NCI-H460 (cell line): ENCODE data around the gene LNX2. TPM values are rescaled to one million over a fixed set of nuclear protein-coding genes. Genes with fewer than 3 reads are reported as not detected.

Experiments
- DNase-seq: peaks from one replicate; pipeline ENCODE4 v3.0.0-alpha.2; 2016; ENCODE audit warnings: low read depth; ENCODE audit errors: extremely low read depth
- total RNA-seq: library from RNA; depleted of rRNA; stranded (reverse); fragments of >200 nt; shearing (Covaris generic); gene quantifications from 2 replicates; pipeline ENCODE4 v1.2.3, GENCODE V29; 2014

Gene LNX2
- total RNA-seq, 1 experiment from 2014 or later, result 6.2 TPM

GRCh38 chr13:27617881-27618321 lies 2.4 kb downstream of the LNX2 start:
- DNase-seq, result no peak

- DNase-seq, result no peak
Observed at GRCh38 chr13:27613628-27614027, 6.7 kb downstream of the LNX2 start.

GRCh38 chr13:27607125-27607524 lies 13.2 kb downstream of the LNX2 start:
- peak; percentile 41 for DNase-seq

GRCh38 chr13:27605610-27606200 lies 14.6 kb downstream of the LNX2 start:
- DNase-seq, result no peak

GRCh38 chr13:27605099-27605498 lies 15.2 kb downstream of the LNX2 start:
- DNase-seq, result no peak

GRCh38 chr13:27601803-27602202 lies 18.5 kb downstream of the LNX2 start:
- DNase-seq, result no peak

GRCh38 chr13:27601208-27601607 lies 19.1 kb downstream of the LNX2 start:
- DNase-seq, result no peak

GRCh38 chr13:27600711-27601110 lies 19.6 kb downstream of the LNX2 start:
- DNase-seq, result no peak

GRCh38 chr13:27599845-27600553 lies 20.3 kb downstream of the LNX2 start:
- peak; percentile 55 for DNase-seq

- DNase-seq, result no peak
Observed at GRCh38 chr13:27599096-27599495, 21.2 kb downstream of the LNX2 start.

- no peak for DNase-seq
Observed at GRCh38 chr13:27595055-27595811, 25.1 kb downstream of the LNX2 start.

- DNase-seq, result no peak
Observed at GRCh38 chr13:27593267-27593666, 27.1 kb downstream of the LNX2 start.

GRCh38 chr13:27592865-27593264 lies 27.5 kb downstream of the LNX2 start:
- no peak for DNase-seq

GRCh38 chr13:27588405-27588804 lies 31.9 kb downstream of the LNX2 start:
- no peak for DNase-seq

- DNase-seq, result no peak
Observed at GRCh38 chr13:27587095-27587746, 33.1 kb downstream of the LNX2 start.

GRCh38 chr13:27583645-27584044 lies 36.7 kb downstream of the LNX2 start:
- no peak for DNase-seq

- peak; percentile 14 for DNase-seq
Observed at GRCh38 chr13:27578121-27579030, 42.0 kb downstream of the LNX2 start.

GRCh38 chr13:27574661-27575060 lies 45.7 kb downstream of the LNX2 start:
- DNase-seq, result no peak

GRCh38 chr13:27573265-27573664 lies 47.1 kb downstream of the LNX2 start:
- DNase-seq, result no peak

- no peak for DNase-seq
Observed at GRCh38 chr13:27572234-27572901, 48.0 kb downstream of the LNX2 start.
